Endodermal cell (in vitro differentiated cells): ENCODE results near the gene CNIH3. TPM values are rescaled to one million over a fixed set of nuclear protein-coding genes. Genes with fewer than 3 reads are reported as not detected.

ENCODE experiments used
- DNase-seq: peaks from one replicate; pipeline ENCODE4 v3.0.0-alpha.2; 2017
- H3K27ac ChIP-seq: 2 replicates; pipeline ENCODE4 v1.5.1; 2013; ENCODE audit warnings: mild to moderate bottlenecking, low read depth, low read length, moderate library complexity
- H3K27me3 ChIP-seq: 2 replicates; pipeline ENCODE4 v1.6.1; 2013; ENCODE audit warnings: mild to moderate bottlenecking, low read length, moderate library complexity; ENCODE audit not compliant: insufficient read depth, control insufficient read depth, poor library complexity, severe bottlenecking
- H3K36me3 ChIP-seq: 2 replicates; pipeline ENCODE4 v1.7.0; 2013; ENCODE audit warnings: mild to moderate bottlenecking, low read length, moderate library complexity; ENCODE audit not compliant: control insufficient read depth, insufficient read depth
- H3K4me1 ChIP-seq: one replicate; pipeline ENCODE4 v1.7.0; 2013; ENCODE audit warnings: low read length; ENCODE audit not compliant: control insufficient read depth, insufficient read depth
- H3K4me3 ChIP-seq: 2 replicates; pipeline ENCODE4 v1.5.1; 2013; ENCODE audit warnings: mild to moderate bottlenecking, low read length, moderate library complexity
- H3K9ac ChIP-seq: 2 replicates; pipeline ENCODE4 v1.6.1; 2013; ENCODE audit warnings: mild to moderate bottlenecking, low read length, moderate library complexity; ENCODE audit not compliant: poor library complexity, severe bottlenecking; ENCODE audit errors: extremely low read depth
- H3K9me3 ChIP-seq: 2 replicates; pipeline ENCODE4 v1.6.1; 2013; ENCODE audit warnings: mild to moderate bottlenecking, low read length, moderate library complexity; ENCODE audit not compliant: control insufficient read depth
- H3K27ac Mint-ChIP-seq: 2 replicates; pipeline ENCODE4 v1.8.0; 2020; ENCODE audit warnings: mixed read lengths
- H3K27me3 Mint-ChIP-seq: 2 replicates; pipeline ENCODE4 v1.8.0; 2021; ENCODE audit warnings: mild to moderate bottlenecking, mixed read lengths; ENCODE audit not compliant: insufficient read depth
- H3K36me3 Mint-ChIP-seq: 2 replicates; pipeline ENCODE4 v1.8.0; 2020; ENCODE audit warnings: low read depth, mixed read lengths
- H3K4me1 Mint-ChIP-seq: 2 replicates; pipeline ENCODE4 v1.8.0; 2020; ENCODE audit warnings: mixed read lengths
- H3K4me3 Mint-ChIP-seq: 2 replicates; pipeline ENCODE4 v1.8.0; 2020; ENCODE audit warnings: mild to moderate bottlenecking, moderate library complexity, mixed read lengths
- H3K9me3 Mint-ChIP-seq: 2 replicates; pipeline ENCODE4 v1.8.0; 2020; ENCODE audit warnings: mild to moderate bottlenecking, mixed read lengths
- WGBS, 2 experiments: methylation state at CpG; one replicate each; pipeline versions ENCODE4 v1.1.5 to v1.1.7; 2013; ENCODE audit warnings: missing lambda C conversion rate in 2 of 2, mixed read lengths in 1 of 2; ENCODE audit not compliant: insufficient coverage in 1 of 2, insufficient read length in 1 of 2; 5-methylcytosine and 5-hydroxymethylcytosine counted together
- total RNA-seq, 2 donors: library from RNA; stranded (reverse); fragmentation: NEBNext Ultra II Directional in 1 of 2; extraction: Animal tissue kit (Norgen Biotek cat#: 25700) in 1 of 2; gene quantifications; 2 replicates in 1 of 2; 3 replicates in 1 of 2; pipeline ENCODE4 v1.2.1, GENCODE V29; 2021
- TF ChIP-seq, protein P1 (sequence below): fragments of 200-600 bp; sonication (generic); conservative IDR thresholded peaks from 2 replicates; pipeline ENCODE4 v1.5.0; 2021; ENCODE audit warnings: antibody characterized with exemption, mild to moderate bottlenecking

The CNIH3 gene
- total RNA-seq, 2 donors from 2014 or later = 4.5 to 6.6 TPM

GRCh38 chr1:224592636-224593582, 23.2 kb upstream of the CNIH3 start:
- H3K4me1 Mint-ChIP-seq = peaks cover 3% of the 10 kb centered on the region
- no peaks in the 10 kb centered on the region for H3K27me3 Mint-ChIP-seq
- TF ChIP-seq, protein P1, sequence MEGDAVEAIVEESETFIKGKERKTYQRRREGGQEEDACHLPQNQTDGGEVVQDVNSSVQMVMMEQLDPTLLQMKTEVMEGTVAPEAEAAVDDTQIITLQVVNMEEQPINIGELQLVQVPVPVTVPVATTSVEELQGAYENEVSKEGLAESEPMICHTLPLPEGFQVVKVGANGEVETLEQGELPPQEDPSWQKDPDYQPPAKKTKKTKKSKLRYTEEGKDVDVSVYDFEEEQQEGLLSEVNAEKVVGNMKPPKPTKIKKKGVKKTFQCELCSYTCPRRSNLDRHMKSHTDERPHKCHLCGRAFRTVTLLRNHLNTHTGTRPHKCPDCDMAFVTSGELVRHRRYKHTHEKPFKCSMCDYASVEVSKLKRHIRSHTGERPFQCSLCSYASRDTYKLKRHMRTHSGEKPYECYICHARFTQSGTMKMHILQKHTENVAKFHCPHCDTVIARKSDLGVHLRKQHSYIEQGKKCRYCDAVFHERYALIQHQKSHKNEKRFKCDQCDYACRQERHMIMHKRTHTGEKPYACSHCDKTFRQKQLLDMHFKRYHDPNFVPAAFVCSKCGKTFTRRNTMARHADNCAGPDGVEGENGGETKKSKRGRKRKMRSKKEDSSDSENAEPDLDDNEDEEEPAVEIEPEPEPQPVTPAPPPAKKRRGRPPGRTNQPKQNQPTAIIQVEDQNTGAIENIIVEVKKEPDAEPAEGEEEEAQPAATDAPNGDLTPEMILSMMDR = no peak

DNA sequence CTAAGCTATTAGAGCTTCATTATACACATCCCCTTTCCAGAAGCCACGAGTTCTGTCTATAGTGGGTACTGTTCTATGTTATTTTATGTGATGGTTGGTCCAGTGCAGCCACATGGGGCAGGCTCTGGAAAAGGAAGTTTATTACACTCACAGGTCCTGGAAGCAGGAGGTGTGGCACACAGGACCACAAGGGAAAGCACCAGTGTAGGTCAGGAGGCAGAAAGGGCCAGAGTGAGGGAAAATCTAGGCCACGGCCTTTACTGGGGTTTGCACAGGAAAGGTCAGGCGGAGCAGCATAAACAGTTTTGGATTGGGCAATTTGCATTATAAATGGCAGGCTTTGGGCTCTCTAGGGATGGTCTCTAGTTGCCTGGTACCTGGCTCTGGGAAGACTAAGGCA, 21.8 kb upstream of the CNIH3 start:
- Histone ChIP-seq H3K27ac (no peak overlapping the region), H3K27me3 (no peaks in the 10 kb centered on the region), H3K36me3 (no peaks in the 10 kb centered on the region), H3K9me3 (peaks cover 5% of the 10 kb centered on the region), H3K9ac (no peak overlapping the region), H3K4me1 (no peaks in the 10 kb centered on the region), H3K4me3 (no peak overlapping the region)
- 89 to 92% methylated on average over 2 to 3 of the region's 3 CpGs for WGBS, 2 experiments
- peaks cover 4% of the 10 kb centered on the region for H3K9me3 Mint-ChIP-seq
- H3K4me1 Mint-ChIP-seq = peaks cover 3% of the 10 kb centered on the region
- H3K27me3 Mint-ChIP-seq = no peaks in the 10 kb centered on the region
- DNase-seq = no peak
- H3K4me3 Mint-ChIP-seq = no peak overlapping the region
- H3K36me3 Mint-ChIP-seq = no peaks in the 10 kb centered on the region
- H3K27ac Mint-ChIP-seq = no peak overlapping the region
- TF ChIP-seq, protein P1 = no peak

More at GRCh38 chr1:224592636-224593582, 23.2 kb upstream of the CNIH3 start:
- no peak overlapping the region for H3K4me3 Mint-ChIP-seq
- Histone ChIP-seq H3K27me3 (no peaks in the 10 kb centered on the region), H3K9ac (no peak overlapping the region), H3K27ac (no peak overlapping the region), H3K36me3 (no peaks in the 10 kb centered on the region), H3K4me3 (no peak overlapping the region), H3K4me1 (no peaks in the 10 kb centered on the region), H3K9me3 (peaks cover 5% of the 10 kb centered on the region)
- WGBS, 2 experiments = 87 to 90% methylated on average over 2 to 6 of the region's 6 CpGs
- no peak for DNase-seq
- H3K36me3 Mint-ChIP-seq = no peaks in the 10 kb centered on the region
- peaks cover 4% of the 10 kb centered on the region for H3K9me3 Mint-ChIP-seq
- H3K27ac Mint-ChIP-seq = no peak overlapping the region

DNA sequence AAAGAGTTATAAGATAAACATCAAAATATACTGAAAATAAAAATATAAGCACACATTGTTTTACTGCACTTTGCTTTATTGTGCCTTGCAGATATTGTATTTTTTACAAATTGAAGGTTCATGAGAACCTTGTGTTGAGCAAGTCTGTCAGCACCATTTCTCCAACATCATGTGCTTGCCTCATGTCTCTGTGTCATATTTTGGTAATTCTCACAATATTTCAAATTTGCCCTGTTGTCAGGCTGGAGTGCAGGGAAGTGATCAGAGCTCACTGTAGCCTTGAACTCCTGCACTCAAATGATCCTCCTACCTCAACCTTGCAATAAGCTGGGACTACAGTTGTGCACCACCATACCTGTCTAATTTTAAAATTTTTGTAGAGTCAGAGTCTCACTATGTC, 21.3 kb upstream of the CNIH3 start:
- Mint-ChIP-seq H3K9me3 (peaks cover 4% of the 10 kb centered on the region), H3K27ac (no peak overlapping the region), H3K27me3 (no peaks in the 10 kb centered on the region), H3K36me3 (no peaks in the 10 kb centered on the region), H3K4me3 (no peak overlapping the region), H3K4me1 (peaks cover 3% of the 10 kb centered on the region)
- no peak for DNase-seq
- TF ChIP-seq, protein P1 = no peak
- Histone ChIP-seq H3K4me3 (no peak overlapping the region), H3K9ac (no peak overlapping the region), H3K27me3 (no peaks in the 10 kb centered on the region), H3K36me3 (no peaks in the 10 kb centered on the region), H3K27ac (no peak overlapping the region), H3K4me1 (no peaks in the 10 kb centered on the region), H3K9me3 (peaks cover 5% of the 10 kb centered on the region)
